ENCODE measurements around the gene CYGB. TPM values are rescaled to one million over a fixed set of nuclear protein-coding genes. Genes with fewer than 3 reads are reported as not detected.

The CYGB gene
- total and polyA plus RNA-seq, 9 of the 15 experiments (the other 6 are each of a cell fraction or from before 2014, with no cell fraction given): 0.08 to 0.95 (median 0.18) TPM; not detected in 5

DNA sequence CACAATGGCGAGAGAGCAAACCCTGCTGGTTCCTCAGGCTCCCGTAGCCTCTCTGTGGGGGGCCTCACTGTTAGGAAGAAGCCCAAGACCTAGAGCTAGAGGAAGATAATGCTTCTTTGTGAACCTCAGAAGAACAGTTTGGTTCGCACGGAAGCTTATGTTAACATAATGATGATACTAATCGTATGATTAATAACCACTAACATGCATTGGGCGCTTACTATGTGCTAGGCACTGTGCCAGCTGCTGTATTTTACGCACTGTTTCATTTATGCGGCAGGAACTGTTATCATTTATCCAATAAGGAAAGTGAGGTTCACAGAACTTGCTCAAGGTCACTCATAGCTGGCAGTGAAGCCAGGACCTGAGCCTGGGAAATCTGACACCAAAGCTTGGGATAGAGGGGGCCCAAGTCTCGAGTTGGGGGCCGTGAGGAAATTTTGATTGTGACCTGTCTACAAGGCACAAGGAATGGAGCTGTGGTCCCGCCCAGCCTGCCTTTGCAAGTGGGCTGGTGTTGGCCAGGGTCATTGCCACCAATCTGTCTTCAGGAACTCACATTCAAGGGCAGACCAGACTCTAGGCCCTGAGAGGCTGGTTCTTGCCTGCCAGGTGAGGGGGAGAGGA lies 9.2 kb upstream of the CYGB start:
- Histone ChIP-seq H4K20me1 (replicated peaks; ENCODE audit: control insufficient read depth, insufficient read depth, low read length) (no peaks in the 10 kb centered on the region), H3K9me1 (ENCODE audit: control insufficient read depth, insufficient read depth, low read length) (no peaks in the 10 kb centered on the region), H3K27me3 (ENCODE audit: control insufficient read depth in 2 of 2, insufficient read depth in 2 of 2, low read length in 2 of 2) (no peaks in the 10 kb centered on the region), H2AFZ (ENCODE audit: low read depth, low read length) (no peak overlapping the region), H3K9me3 (replicated peaks; ENCODE audit: control insufficient read depth, insufficient read depth, low read depth, low read length) (no peaks in the 10 kb centered on the region), H3K36me3 (ENCODE audit: control insufficient read depth, insufficient read depth, low read length) (no peaks in the 10 kb centered on the region), H3K4me3 (no peak overlapping the region), H3K27ac (ENCODE audit: extremely low read depth, low read depth, low read length) (no peak overlapping the region), H3K79me2 (ENCODE audit: control insufficient read depth, insufficient read depth, low read length) (no peaks in the 10 kb centered on the region), H3K4me1 (replicated peaks in 1 of 2; ENCODE audit: control insufficient read depth in 2 of 2, insufficient read depth in 2 of 2, low read length in 2 of 2) (peaks cover 0 to 39% of the 10 kb centered on the region in 2 experiments; a peak in 3 of 5 replicates), H3K9ac (ENCODE audit: insufficient read depth in 1 of 2, low read depth in 2 of 2, low read length in 2 of 2) (peak overlapping the region in 1 of 2 experiments; percentile 67; a peak in 2 of 4 replicates), H3K4me2 (ENCODE audit: insufficient read depth, low read length) (no peak overlapping the region)
- intact Hi-C loops (cut with micrococcal nuclease): loop anchor here (1.0 to 5.0 kb wide), 4 partner anchors 18 to 80 kb away; no protein-coding TSS in a partner anchor
- ATAC-seq (no peak), DNase-seq (ENCODE audit: extremely low read depth in 1 of 4, low spot score in 3 of 4) (no peak), FAIRE-seq (no peak)
- in situ Hi-C loops (cut with MboI): no loop called here
- CTCF ChIA-PET (ENCODE audit: low intra/inter-chr PET ratio): interaction anchor here (1.1 to 2.1 kb wide), 3 partner anchors 24 to 81 kb away, joined by 3 to 24 read pairs (median 8); no protein-coding TSS in a partner anchor
- BruUV-seq (replicated peaks): no TSS peak
- TF ChIP-seq KHSRP (IDR thresholded peaks at IDR 0.05) (no peak), ZBTB8A (IDR thresholded peaks at IDR 0.05; ENCODE audit: partially characterized antibody) (no peak), MTA1 (IDR thresholded peaks at IDR 0.05; ENCODE audit: borderline replicate concordance) (no peak), BMI1 (IDR thresholded peaks at IDR 0.05; ENCODE audit: low read length) (no peak), KLF16 (IDR thresholded peaks at IDR 0.05) (no peak), HMG20A (CRISPR knock-in tag; conservative IDR thresholded peaks at IDR 0.05) (no peak), RBM39 (optimal IDR thresholded peaks at IDR 0.05; ENCODE audit: low read depth, low read length) (no peak)
- POLR2A ChIA-PET: interaction anchor here (0.5 to 2.5 kb wide), 8 partner anchors 11 to 189 kb away, joined by 3 to 12 read pairs (median 3); partner anchors contain the start of genes JMJD6 and METTL23
- WGBS (ENCODE audit: insufficient coverage, low coverage, missing lambda C conversion rate): 63% methylated on average over 11 of the region's 11 CpGs

Data from K562 (cell line).